Muscle of leg (tissue), 16 donors: ENCODE results near the gene HCAR3. TPM values are rescaled to one million over a fixed set of nuclear protein-coding genes. Genes with fewer than 3 reads are reported as not detected.
"Not testable (repeated sequence)": the region's sequence is repeated elsewhere in the genome, so short reads cannot be mapped to it uniquely, and the experiment has no call there.

ENCODE experiments used
- DNase-seq: peaks from one replicate; pipeline ENCODE4 v3.0.0; 2013
- H3K27ac ChIP-seq: one replicate; pipeline ENCODE4 v1.5.1; 2013; ENCODE audit warnings: mild to moderate bottlenecking, low read length, control low read depth
- H3K27me3 ChIP-seq: one replicate; pipeline ENCODE4 v1.6.1; 2013; ENCODE audit warnings: low read length; ENCODE audit not compliant: control insufficient read depth, insufficient read depth
- H3K36me3 ChIP-seq: one replicate; pipeline ENCODE4 v1.6.1; 2013; ENCODE audit warnings: low read length; ENCODE audit not compliant: control insufficient read depth, insufficient read depth
- H3K4me1 ChIP-seq: one replicate; pipeline ENCODE4 v1.6.1; 2013; ENCODE audit warnings: low read length; ENCODE audit not compliant: control insufficient read depth, insufficient read depth
- H3K4me3 ChIP-seq: one replicate; pipeline ENCODE4 v1.5.1; 2013; ENCODE audit warnings: low read length, control low read depth
- H3K9me3 ChIP-seq: replicated peaks from 2 replicates; pipeline ENCODE4 v1.6.1; 2013; ENCODE audit warnings: low read depth, low read length; ENCODE audit not compliant: control insufficient read depth
- WGBS: methylation state at CpG from one replicate; pipeline ENCODE4 v1.1.5; 2013; ENCODE audit warnings: missing lambda C conversion rate; ENCODE audit not compliant: insufficient coverage; 5-methylcytosine and 5-hydroxymethylcytosine counted together
- long read RNA-seq, 11 donors: transcript quantifications; one replicate each; lab custom pipeline, GENCODE V29; 2026
- polyA plus RNA-seq, 8 donors: library from polyadenylated mRNA; unstranded; fragments of 120-200 nt; gene quantifications; one replicate each; pipeline versions ENCODE4 v1.2.1 to v1.2.3, GENCODE V29; 2013; ENCODE audit warnings: inconsistent platforms in 1 of 8, low replicate concordance in 1 of 8; ENCODE audit not compliant: insufficient read length in 8 of 8, insufficient read depth in 1 of 8
- total RNA-seq: library from RNA; stranded (reverse); fragments of 120-200 nt; gene quantifications from one replicate; pipeline ENCODE4 v1.2.4, GENCODE V29; 2013

Gene HCAR3
- total RNA-seq = not detected
- under 1 TPM in 3 of 8 donors, not detected in 5; 0.12 to 0.97 (median 0.34) TPM for polyA plus RNA-seq
- long read RNA-seq, donor 1 = 0 reads
- long read RNA-seq, donor 2 = 0 reads
- long read RNA-seq, donor 3 = 0 reads
- long read RNA-seq, donor 4, partial matches to known transcripts = 0 of 1 reads
- long read RNA-seq, donor 4, other reads (novel, unspliced or antisense) = 0 of 1 reads
- long read RNA-seq, donor 5 = 0 reads
- long read RNA-seq, donor 6 = 0 reads
- long read RNA-seq, donor 7 = 0 reads
- long read RNA-seq, donor 8 = 0 reads
- long read RNA-seq, donor 9, partial matches to known transcripts = 0 of 1 reads
- long read RNA-seq, donor 9, other reads (novel, unspliced or antisense) = 0 of 1 reads
- long read RNA-seq, donor 10 = 0 reads
- long read RNA-seq, donor 11 = 0 reads

DNA sequence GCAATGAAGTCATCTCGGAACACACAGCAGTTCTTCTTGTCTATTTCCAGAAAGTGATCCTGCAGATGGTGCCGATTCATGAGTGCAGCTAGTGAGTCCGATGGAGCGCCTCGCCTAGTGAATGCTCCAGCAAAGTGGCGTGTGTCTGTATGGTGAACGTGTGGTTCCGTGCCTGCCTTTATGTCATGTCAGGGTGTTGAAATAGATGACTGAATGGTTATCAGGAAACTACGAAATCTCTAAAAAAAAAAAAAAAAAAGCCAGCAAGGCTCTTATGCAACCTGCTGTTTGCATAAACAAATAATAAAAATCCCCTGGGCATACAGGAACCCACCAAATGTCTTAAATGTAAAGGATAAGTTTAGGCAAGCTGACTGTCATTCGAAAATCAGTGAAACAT, at the start of gene HCAR3:
HCAR3 (minus strand) TSS at position 154 of the 400 bp plus-strand sequence; CDS start at position 80, 74 bp downstream.
- not testable (repeated sequence) for H3K27me3 ChIP-seq, DNase-seq, H3K27ac ChIP-seq, H3K4me3 ChIP-seq, H3K9me3 ChIP-seq, H3K36me3 ChIP-seq, H3K4me1 ChIP-seq
- 92% methylated on average over 5 of the region's 10 CpGs for WGBS

DNA sequence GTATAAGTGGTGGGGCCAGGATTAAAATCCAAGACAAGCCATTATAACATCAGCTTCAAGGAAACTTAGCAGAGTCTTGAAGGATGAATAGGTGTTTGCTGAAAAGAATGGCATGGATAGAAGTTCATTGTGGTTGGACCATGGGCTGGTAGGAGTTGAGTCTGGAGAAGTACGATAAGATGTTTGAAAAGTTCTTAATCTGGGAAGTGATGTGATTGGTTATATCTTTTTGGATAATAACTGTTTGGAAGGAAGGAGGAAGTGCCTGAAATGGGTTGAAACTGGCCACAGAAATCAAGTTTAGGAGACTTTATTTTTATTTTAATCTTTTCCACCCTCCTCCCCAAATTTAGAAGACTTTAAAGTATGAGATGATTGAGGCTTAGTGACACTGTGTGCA, 41.0 kb upstream of the HCAR3 start:
- 100% methylated on average over 1 of the region's 1 CpG for WGBS
- DNase-seq = no peak
- Histone ChIP-seq H3K9me3 (no peaks in the 10 kb centered on the region), H3K4me3 (no peak overlapping the region), H3K4me1 (peaks cover 10% of the 10 kb centered on the region), H3K27ac (no peak overlapping the region), H3K36me3 (peaks cover 51% of the 10 kb centered on the region), H3K27me3 (no peaks in the 10 kb centered on the region)

DNA sequence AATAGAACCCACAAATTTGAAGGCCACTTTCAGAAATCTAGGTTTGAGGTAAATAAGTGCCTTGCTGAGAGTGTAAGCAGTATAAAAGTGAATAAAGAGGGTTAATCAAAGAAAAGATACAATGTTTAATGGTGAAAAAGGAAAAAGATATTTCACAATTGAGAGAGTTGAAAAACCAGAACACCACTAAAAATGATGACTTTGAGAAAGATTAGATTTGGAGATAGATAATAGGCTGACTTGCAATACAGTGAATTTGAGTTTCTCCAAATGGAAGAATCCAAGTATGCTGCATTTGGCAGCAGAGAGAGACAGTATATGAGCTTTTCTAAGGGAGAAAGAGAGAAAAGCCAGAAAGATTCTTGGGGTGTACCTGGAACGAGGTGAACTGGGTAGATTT, 38.2 kb upstream of the HCAR3 start:
- Histone ChIP-seq H3K27me3 (no peaks in the 10 kb centered on the region), H3K36me3 (peaks cover 42% of the 10 kb centered on the region), H3K9me3 (no peaks in the 10 kb centered on the region), H3K4me1 (peaks cover 10% of the 10 kb centered on the region), H3K27ac (no peak overlapping the region), H3K4me3 (no peak overlapping the region)
- no CpG with 5 or more reads among the region's 1 CpG for WGBS
- no peak for DNase-seq

DNA sequence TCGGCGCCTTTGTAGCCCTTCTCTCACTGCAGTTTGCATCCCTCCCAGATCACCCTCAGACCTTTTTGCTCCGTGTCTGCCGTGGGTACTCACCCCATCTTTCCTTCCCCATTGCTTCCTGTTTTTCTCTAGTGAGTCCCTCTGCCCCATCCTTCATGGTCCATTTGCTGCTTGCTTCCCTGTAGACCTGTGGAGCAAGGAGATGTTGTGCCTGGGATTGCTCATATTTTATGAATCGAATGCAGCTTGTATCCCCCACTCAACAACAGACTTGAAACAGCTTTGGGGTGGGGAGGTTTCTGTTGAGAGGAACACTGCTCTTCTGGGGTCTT, 36.7 kb upstream of the HCAR3 start:
- H3K4me1 ChIP-seq = peaks cover 10% of the 10 kb centered on the region
- 0% methylated on average over 4 of the region's 5 CpGs for WGBS
- H3K4me3 ChIP-seq = peak overlapping the region; percentile 98
- peaks cover 31% of the 10 kb centered on the region for H3K36me3 ChIP-seq
- H3K9me3 ChIP-seq = no peaks in the 10 kb centered on the region
- H3K27ac ChIP-seq = peak overlapping the region; percentile 89
- DNase-seq = no peak
- H3K27me3 ChIP-seq = no peaks in the 10 kb centered on the region

DNA sequence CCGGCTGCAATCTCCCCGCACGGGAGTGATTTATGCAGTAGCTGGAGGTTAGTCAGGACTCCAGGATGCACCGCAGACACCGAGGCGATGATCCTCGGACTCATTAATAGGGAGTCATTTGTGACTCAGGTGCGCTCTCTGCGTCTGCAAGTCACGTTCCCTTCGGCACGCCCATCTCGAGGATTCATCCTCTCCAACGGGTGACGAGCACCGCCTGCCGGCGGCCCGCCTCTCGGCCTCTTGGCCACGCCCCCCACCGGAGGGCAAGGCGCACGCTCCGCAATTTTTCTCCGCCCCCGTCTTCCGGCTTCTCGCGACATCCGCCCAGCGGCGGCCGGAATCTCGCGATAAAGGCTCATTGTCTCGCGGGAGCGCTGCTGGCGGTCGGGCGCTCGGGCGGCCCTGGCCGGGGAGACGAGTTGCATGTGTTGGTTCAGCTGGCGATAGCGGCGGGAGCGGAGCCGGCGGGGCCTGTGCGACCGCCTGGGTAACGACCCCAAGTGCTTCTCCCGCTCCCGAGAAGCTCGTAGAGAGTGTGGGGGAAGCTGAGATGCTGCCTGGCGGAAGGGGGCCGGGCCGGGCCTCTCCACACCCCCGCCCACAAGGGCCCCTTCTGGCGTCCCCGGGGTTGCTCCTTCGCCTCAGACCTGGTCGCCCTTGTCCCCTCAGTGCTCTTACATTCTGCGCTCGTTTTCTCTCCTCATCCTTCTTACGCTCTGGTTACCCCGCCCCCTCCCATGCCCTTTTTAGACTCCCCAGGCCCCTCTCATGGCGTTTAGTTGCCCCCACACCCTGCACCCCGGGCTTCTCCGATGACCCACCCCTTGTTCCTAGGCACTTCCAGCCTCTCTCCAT, 36.1 kb upstream of the HCAR3 start, which contains the start of gene DENR:
DENR (plus strand) TSS at position 361 of the 855 bp plus-strand sequence. CDS start 878 bp downstream, outside the sequence.
- Histone ChIP-seq H3K4me3 (peak within 1 kb of the TSS; percentile 98), H3K36me3 (peaks cover 26% of the 10 kb centered on the region), H3K9me3 (no peaks in the 10 kb centered on the region), H3K27ac (peak within 1 kb of the TSS; percentile 89), H3K4me1 (peaks cover 10% of the 10 kb centered on the region), H3K27me3 (no peaks in the 10 kb centered on the region)
- WGBS = under 1% methylated on average over 71 of the region's 73 CpGs
- peak; percentile 98 for DNase-seq

DNA sequence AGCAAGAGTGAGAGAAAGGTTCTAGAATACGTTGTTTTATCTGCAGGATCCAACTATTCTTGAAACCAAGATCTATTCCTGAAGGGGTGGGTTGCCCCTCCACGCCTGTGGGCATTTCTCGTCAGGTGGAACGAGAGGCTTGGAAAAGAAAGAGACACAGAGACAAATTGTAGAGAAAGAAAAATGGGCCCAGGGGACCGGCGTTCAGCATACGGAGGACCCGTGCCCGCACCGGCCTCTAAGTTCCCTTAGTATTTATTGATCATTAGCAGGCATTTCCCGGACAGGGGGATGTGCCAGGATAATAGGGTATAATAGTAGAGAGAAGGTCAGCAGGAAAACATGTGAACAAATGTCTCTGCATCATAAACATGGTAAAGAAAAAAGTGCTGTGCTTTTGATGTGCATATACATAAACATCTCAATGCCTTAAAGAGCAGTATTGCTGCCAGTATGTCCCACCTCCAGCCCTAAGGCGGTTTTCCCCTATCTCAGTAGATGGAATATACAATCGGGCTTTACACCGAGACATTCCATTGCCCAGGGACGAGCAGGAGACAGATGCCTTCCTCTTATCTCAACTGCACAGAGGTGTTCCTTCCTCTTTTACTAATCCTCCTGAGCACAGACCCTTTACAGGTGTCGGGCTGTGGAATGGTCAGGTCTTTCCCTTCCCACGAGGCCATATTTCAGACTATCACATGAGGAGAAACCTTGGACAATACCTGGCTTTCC, 34.3 kb upstream of the HCAR3 start:
- not testable (repeated sequence) for H3K27me3 ChIP-seq, DNase-seq, H3K27ac ChIP-seq, H3K9me3 ChIP-seq, H3K4me3 ChIP-seq
- WGBS = 57% methylated on average over 10 of the region's 17 CpGs
- H3K36me3 ChIP-seq = peaks cover 18% of the 10 kb centered on the region
- peaks cover 10% of the 10 kb centered on the region for H3K4me1 ChIP-seq

DNA sequence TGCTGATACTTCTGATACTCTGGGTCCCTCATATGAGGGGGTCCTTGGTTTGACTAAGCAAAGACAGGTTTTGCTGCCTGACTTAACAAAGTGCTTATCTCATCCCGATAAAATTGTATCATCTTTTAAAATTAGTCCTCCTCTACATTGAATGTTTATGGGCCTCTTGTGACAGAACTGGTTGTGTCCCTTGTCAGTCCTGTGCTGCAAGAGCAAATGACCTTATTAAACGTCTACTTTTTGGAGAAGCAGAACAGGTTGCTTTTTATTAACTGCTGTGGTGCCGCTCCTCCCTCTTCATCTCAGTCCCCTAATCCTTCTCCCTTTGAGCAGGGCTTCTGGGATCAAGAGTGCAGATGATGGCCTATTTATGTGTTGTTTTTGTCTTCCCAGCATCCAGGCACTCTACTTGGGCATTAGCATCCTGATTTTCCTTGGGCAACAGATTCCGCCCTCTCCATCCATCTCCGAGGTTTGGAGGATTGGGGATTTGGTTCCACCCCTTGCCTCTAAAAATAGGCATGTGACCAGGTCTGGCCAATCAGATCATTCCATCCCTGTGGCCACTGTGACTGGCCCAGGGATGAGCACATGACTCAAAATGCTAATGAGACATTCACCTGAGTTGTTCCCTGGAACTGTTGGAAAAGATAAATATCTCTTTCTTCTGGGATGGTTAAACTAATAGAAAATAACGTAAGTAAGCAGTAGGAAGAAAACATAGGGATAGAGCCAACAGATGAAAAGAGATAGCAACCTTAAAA, 33.1 kb upstream of the HCAR3 start:
- no peaks in the 10 kb centered on the region for H3K27me3 ChIP-seq
- peaks cover 10% of the 10 kb centered on the region for H3K4me1 ChIP-seq
- no peak overlapping the region for H3K27ac ChIP-seq
- no peak overlapping the region for H3K4me3 ChIP-seq
- peaks cover 9% of the 10 kb centered on the region for H3K36me3 ChIP-seq
- H3K9me3 ChIP-seq = no peaks in the 10 kb centered on the region
- no peak for DNase-seq
- 80% methylated on average over 1 of the region's 6 CpGs for WGBS

DNA sequence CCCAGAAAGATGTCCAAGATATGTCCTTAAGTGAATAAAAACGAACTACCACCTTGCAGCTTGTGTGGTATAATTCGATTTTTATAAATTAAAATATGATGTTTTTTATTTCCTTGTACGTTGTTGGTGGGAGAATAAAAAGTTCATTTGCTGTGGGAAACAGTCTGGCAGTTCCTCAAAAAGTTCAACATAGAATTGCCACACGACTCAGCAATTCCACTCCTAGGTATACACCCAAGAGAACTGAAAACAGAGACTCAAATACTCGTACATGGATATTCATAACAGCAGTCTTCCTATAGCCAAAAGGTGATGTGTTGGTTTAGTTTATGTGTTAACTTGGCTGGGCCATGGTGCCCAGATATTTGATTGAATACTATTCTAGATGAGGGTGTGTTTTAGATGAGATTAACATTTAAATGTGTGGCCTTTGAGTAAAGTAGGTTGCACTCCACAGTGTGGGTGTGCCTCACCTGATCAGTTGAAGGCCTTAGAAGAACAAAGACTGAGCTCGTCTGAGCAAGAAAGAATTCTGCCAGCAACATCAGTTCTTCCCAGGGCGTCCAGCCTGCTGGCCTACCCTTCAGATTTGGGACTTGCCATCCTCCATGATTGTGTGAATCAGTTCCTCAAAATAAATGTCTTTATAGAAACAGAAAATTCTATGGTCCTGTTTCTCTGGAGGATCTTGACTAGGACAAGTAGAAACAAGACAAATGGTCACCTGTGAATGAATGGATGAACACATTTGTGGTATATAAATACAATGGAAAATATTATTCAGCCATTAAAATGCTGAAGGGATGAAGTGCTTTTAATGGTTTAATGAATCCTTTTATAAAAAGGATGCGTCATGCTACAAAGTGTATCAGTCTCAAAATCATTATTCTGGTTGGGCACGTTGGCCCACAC, 30.9 kb upstream of the HCAR3 start:
- no peak overlapping the region for H3K4me3 ChIP-seq
- no peak for DNase-seq
- WGBS = 85% methylated on average over 2 of the region's 9 CpGs
- no peaks in the 10 kb centered on the region for H3K27me3 ChIP-seq
- no peaks in the 10 kb centered on the region for H3K36me3 ChIP-seq
- no peaks in the 10 kb centered on the region for H3K4me1 ChIP-seq
- H3K9me3 ChIP-seq = no peaks in the 10 kb centered on the region
- no peak overlapping the region for H3K27ac ChIP-seq
